H1 (cell line): ENCODE results near the gene TOMM6. TPM values are rescaled to one million over a fixed set of nuclear protein-coding genes. Genes with fewer than 3 reads are reported as not detected.

ENCODE experiments used
- CTCF ChIA-PET: fragments of 300-600 bp; sonication (Branson Sonifier 250); formaldehyde crosslinking; loops from one replicate; lab custom pipeline; 2021; ENCODE audit not compliant: partially characterized antibody; lab: Charles Lee
- POLR2A ChIA-PET: fragments of 300-600 bp; sonication (Branson Sonifier 250); formaldehyde crosslinking; loops from one replicate; lab custom pipeline; 2021; ENCODE audit warnings: inconsistent platforms; ENCODE audit not compliant: partially characterized antibody; lab: Charles Lee
- DNase-seq, 2 experiments: peaks; one replicate each; pipeline versions ENCODE4 v3.0.0 to v3.0.0-alpha.2; 2010 to 2022; ENCODE audit warnings: low spot score in 2 of 2, low read depth in 1 of 2, mixed read lengths in 1 of 2
- FAIRE-seq: peaks from 2 replicates; lab custom pipeline; 2011; peaks lifted over from hg19 to GRCh38; lab: Jason Lieb, UNC
- H2AFZ ChIP-seq: 2 replicates; pipeline ENCODE4 v1.8.1; 2012; ENCODE audit warnings: low read length, inconsistent platforms
- H2AK5ac ChIP-seq: 2 replicates; pipeline ENCODE4 v1.6.1; 2013; ENCODE audit warnings: low read depth, low read length
- H2BK120ac ChIP-seq: replicated peaks from 2 replicates; pipeline ENCODE3; 2013; ENCODE audit warnings: low read depth, low read length, inconsistent platforms
- H2BK12ac ChIP-seq: 2 replicates; pipeline ENCODE4 v1.6.1; 2013; ENCODE audit warnings: low read depth, low read length
- H2BK15ac ChIP-seq: 2 replicates; pipeline ENCODE4 v1.6.1; 2013; ENCODE audit warnings: low read length
- H2BK20ac ChIP-seq: 2 replicates; pipeline ENCODE4 v1.6.1; 2013; ENCODE audit warnings: low read length
- H2BK5ac ChIP-seq: 2 replicates; pipeline ENCODE4 v1.6.1; 2013; ENCODE audit warnings: low read depth, low read length
- H3K14ac ChIP-seq: 2 replicates; pipeline ENCODE4 v1.6.1; 2013; ENCODE audit warnings: inconsistent platforms; ENCODE audit not compliant: insufficient read length
- H3K18ac ChIP-seq: 2 replicates; pipeline ENCODE4 v1.6.1; 2013; ENCODE audit warnings: low read length; ENCODE audit errors: extremely low read depth
- H3K23ac ChIP-seq: 2 replicates; pipeline ENCODE4 v1.6.1; 2013; ENCODE audit warnings: inconsistent platforms; ENCODE audit not compliant: insufficient read length
- H3K23me2 ChIP-seq: 2 replicates; pipeline ENCODE4 v1.6.1; 2013; ENCODE audit warnings: low read depth, low read length
- H3K27ac ChIP-seq: 2 replicates; pipeline ENCODE4 v1.6.1; 2011; ENCODE audit warnings: low read depth, low read length, inconsistent platforms
- H3K27me3 ChIP-seq, 4 experiments: replicated peaks in 1 of 4; 1 replicate in 1 of 4; 2 replicates in 3 of 4; pipeline versions ENCODE4 v1.6.1 to v1.8.1; 2011 to 2013; ENCODE audit warnings: low read length in 3 of 4, mild to moderate bottlenecking in 3 of 4, inconsistent platforms in 2 of 4, mixed read lengths in 2 of 4, moderate library complexity in 1 of 4; ENCODE audit not compliant: control insufficient read depth in 3 of 4, insufficient read depth in 3 of 4; ENCODE audit errors: extremely low read depth in 1 of 4
- H3K36me3 ChIP-seq, 4 experiments: 2 replicates each; pipeline versions ENCODE4 v1.6.1 to v1.8.1; 2011 to 2013; ENCODE audit warnings: mild to moderate bottlenecking in 4 of 4, low read length in 3 of 4, moderate library complexity in 2 of 4, control low read depth in 1 of 4, inconsistent platforms in 1 of 4; ENCODE audit not compliant: insufficient read depth in 4 of 4, control insufficient read depth in 2 of 4
- H3K4ac ChIP-seq: replicated peaks from 2 replicates; pipeline ENCODE3; 2013; ENCODE audit warnings: low read length, low read depth, mixed read lengths, inconsistent platforms; ENCODE audit not compliant: insufficient read length
- H3K4me1 ChIP-seq, 4 experiments: replicated peaks in 1 of 4; 1 replicate in 1 of 4; 2 replicates in 3 of 4; pipeline versions ENCODE4 v1.6.1 to v1.8.1; 2011 to 2013; ENCODE audit warnings: low read length in 3 of 4, inconsistent platforms in 2 of 4, mixed read lengths in 1 of 4; ENCODE audit not compliant: insufficient read depth in 4 of 4, control insufficient read depth in 3 of 4
- H3K4me2 ChIP-seq, 2 experiments: 2 replicates each; pipeline versions ENCODE4 v1.6.1 to v1.8.1; 2011 to 2013; ENCODE audit warnings: low read depth in 2 of 2, low read length in 2 of 2, control low read depth in 1 of 2, inconsistent platforms in 1 of 2, mild to moderate bottlenecking in 1 of 2; ENCODE audit not compliant: insufficient read depth in 1 of 2
- H3K4me3 ChIP-seq, 4 experiments: fragments of 200-600, 300-600 bp in 1 of 4; sonication (generic), shearing (Covaris generic), sonication (Bioruptor Twin) in 1 of 4; 2 replicates each; pipeline versions ENCODE4 v1.5.1 to v1.8.1; 2011 to 2016; ENCODE audit warnings: low read length in 4 of 4, low read depth in 3 of 4, control low read depth in 2 of 4, inconsistent platforms in 2 of 4, mild to moderate bottlenecking in 2 of 4, mixed read lengths in 1 of 4, moderate library complexity in 1 of 4; ENCODE audit not compliant: insufficient read depth in 2 of 4; ENCODE audit errors: extremely low read depth in 1 of 4
- H3K56ac ChIP-seq: replicated peaks from 2 replicates; pipeline ENCODE3; 2013; ENCODE audit warnings: low read depth, mild to moderate bottlenecking, mixed read lengths, low read length, inconsistent platforms; ENCODE audit not compliant: insufficient read length
- H3K79me1 ChIP-seq: 2 replicates; pipeline ENCODE4 v1.6.1; 2013; ENCODE audit warnings: low read depth, low read length, control low read depth
- H3K79me2 ChIP-seq, 2 experiments: 2 replicates each; pipeline versions ENCODE4 v1.6.1 to v1.8.1; 2012 to 2013; ENCODE audit warnings: low read length in 2 of 2, mild to moderate bottlenecking in 2 of 2, inconsistent platforms in 1 of 2; ENCODE audit not compliant: insufficient read depth in 2 of 2, control insufficient read depth in 1 of 2
- H3K9ac ChIP-seq, 4 experiments: replicated peaks in 1 of 4; 1 replicate in 1 of 4; 2 replicates in 3 of 4; pipeline versions ENCODE4 v1.6.1 to v1.8.1; 2011 to 2013; ENCODE audit warnings: low read depth in 3 of 4, low read length in 3 of 4, control low read depth in 2 of 4, mild to moderate bottlenecking in 2 of 4, moderate library complexity in 2 of 4, inconsistent platforms in 1 of 4; ENCODE audit errors: extremely low read depth in 1 of 4
- H3K9me3 ChIP-seq, 2 experiments: 2 replicates each; pipeline versions ENCODE4 v1.6.1 to v1.8.1; 2012 to 2013; ENCODE audit warnings: mild to moderate bottlenecking in 2 of 2, moderate library complexity in 2 of 2, control low read depth in 1 of 2, inconsistent platforms in 1 of 2, low read depth in 1 of 2, low read length in 1 of 2, mixed read lengths in 1 of 2; ENCODE audit not compliant: insufficient read depth in 2 of 2
- H4K20me1 ChIP-seq, 2 experiments: replicated peaks in 1 of 2; 2 replicates each; pipeline versions ENCODE3 to v1.8.1; 2011 to 2013; ENCODE audit warnings: inconsistent platforms in 2 of 2, low read length in 2 of 2, mild to moderate bottlenecking in 1 of 2; ENCODE audit not compliant: insufficient read depth in 2 of 2, control insufficient read depth in 1 of 2
- H4K5ac ChIP-seq: 2 replicates; pipeline ENCODE4 v1.6.1; 2013; ENCODE audit warnings: low read length, low read depth, mixed read lengths, inconsistent platforms; ENCODE audit not compliant: insufficient read length
- H4K8ac ChIP-seq: 2 replicates; pipeline ENCODE4 v1.8.0; 2013; ENCODE audit warnings: mild to moderate bottlenecking, moderate library complexity, low read length, inconsistent platforms; ENCODE audit not compliant: insufficient read depth; ENCODE audit errors: extremely low read depth
- H4K91ac ChIP-seq: replicated peaks from 2 replicates; pipeline ENCODE3; 2013; ENCODE audit warnings: low read length, mixed read lengths, inconsistent platforms; ENCODE audit not compliant: insufficient read length
- ASH2L ChIP-seq: fragments of 200-600, 300-600 bp; sonication (generic); IDR thresholded peaks from one replicate; pipeline ENCODE4 v1.7.1; 2017; ENCODE audit warnings: low read length
- CREB1 ChIP-seq: IDR thresholded peaks from 2 replicates; pipeline ENCODE4 v1.6.1; 2012; ENCODE audit warnings: inconsistent platforms
- WGBS, 2 experiments: shearing (Covaris generic) in 1 of 2; methylation state at CpG; one replicate each; pipeline versions ENCODE4 v1.1.6 to v1.1.7; 2013 to 2015; ENCODE audit warnings: low lambda C conversion rate in 2 of 2, mixed read lengths in 2 of 2, inconsistent platforms in 1 of 2, low coverage in 1 of 2, missing lambda C conversion rate in 1 of 2; ENCODE audit not compliant: insufficient replicate concordance in 2 of 2, insufficient coverage in 1 of 2, insufficient read length in 1 of 2; ENCODE audit errors: extremely low coverage in 1 of 2, missing lambda C conversion rate in 1 of 2; 5-methylcytosine and 5-hydroxymethylcytosine counted together
- polyA plus RNA-seq, 7 experiments: library from polyadenylated mRNA; depleted of rRNA in 3 of 7; stranded (reverse) in 5 of 7; unstranded in 2 of 7; fragments of >200 nt in 5 of 7; fragments of 200-250 nt in 2 of 7; gene quantifications; 1 replicate in 5 of 7; 2 replicates in 1 of 7; 4 replicates in 1 of 7; pipeline versions ENCODE4 v1.2.1 to v1.2.3, GENCODE V29; 2011 to 2013; ENCODE audit warnings: missing spikeins in 2 of 7, mixed read lengths in 2 of 7
- total RNA-seq: library from RNA; stranded (reverse); fragmentation: NEBNext Ultra II Directional; extraction: Animal tissue kit (Norgen Biotek cat#: 25700); gene quantifications from 2 replicates; pipeline ENCODE4 v1.2.1, GENCODE V29; 2021

Gene TOMM6
- total and polyA plus RNA-seq, 2 of the 8 experiments (the other 6 are each of a cell fraction or from before 2014, with no cell fraction given), result 228 to 560 TPM

DNA sequence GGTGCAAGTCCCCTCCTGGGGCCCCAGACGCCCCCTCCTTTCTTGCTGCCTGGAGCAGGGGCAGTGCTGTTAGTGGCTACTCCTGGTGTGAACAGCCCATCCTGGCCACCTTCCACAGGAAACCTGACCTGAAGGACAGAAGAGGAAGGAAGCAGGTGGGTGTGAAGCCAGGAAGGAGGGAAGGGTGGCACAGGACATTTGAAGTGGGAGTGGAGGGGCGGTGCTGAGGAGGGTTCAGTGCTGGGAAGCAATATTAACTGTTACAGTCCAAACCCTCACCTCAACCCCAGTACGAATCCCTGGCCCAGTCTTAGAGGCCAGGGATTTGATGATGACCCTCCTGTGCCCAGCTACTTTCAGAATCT lies 6.1 kb upstream of the TOMM6 start:
- no peaks in the 10 kb centered on the region for H3K9me3 ChIP-seq
- peaks cover 14% of the 10 kb centered on the region for H3K23me2 ChIP-seq
- no peak overlapping the region for H4K91ac ChIP-seq
- H3K14ac ChIP-seq, result no peak overlapping the region
- no peak overlapping the region for H2AK5ac ChIP-seq
- ChIA-PET CTCF (interaction anchor here (0.6 to 1.9 kb wide), 11 partner anchors 18 to 360 kb away, joined by 3 to 11 read pairs (median 3); no protein-coding TSS in a partner anchor), POLR2A (interaction anchor here (0.8 kb wide), 1 partner anchor 158 kb away, joined by 3 read pairs; no protein-coding TSS in a partner anchor)
- DNase-seq, result peak in 1 of 2 experiments; percentile 46
- H3K79me1 ChIP-seq, result no peaks in the 10 kb centered on the region
- no peak overlapping the region for H3K27ac ChIP-seq
- no peak overlapping the region; the same call in 1 of the 2 replicates for H2BK15ac ChIP-seq
- WGBS, 2 experiments, result 86% methylated on average over 2 of the region's 3 CpGs; no CpG with 5 or more reads in 1 of the 2 experiments
- H4K5ac ChIP-seq, result no peak overlapping the region
- H2AFZ ChIP-seq, result no peak overlapping the region
- H2BK120ac ChIP-seq, result no peak overlapping the region
- H2BK20ac ChIP-seq, result no peak overlapping the region
- H3K4ac ChIP-seq, result no peak overlapping the region
- H4K8ac ChIP-seq, result no peak overlapping the region
- no peak for FAIRE-seq
- no peak overlapping the region for H2BK5ac ChIP-seq
- H2BK12ac ChIP-seq, result no peak overlapping the region
- H3K27me3 ChIP-seq, result peaks cover 2 to 39% (median 25%) of the 10 kb centered on the region in 4 experiments
- H3K79me2 ChIP-seq, result no peaks in the 10 kb centered on the region
- no peaks in the 10 kb centered on the region for H3K36me3 ChIP-seq
- peaks cover 0 to 8% of the 10 kb centered on the region in 2 experiments for H4K20me1 ChIP-seq
- H3K4me2 ChIP-seq, result peak overlapping the region; percentile 92 to 94
- no peak overlapping the region for H3K23ac ChIP-seq
- H3K56ac ChIP-seq, result no peak overlapping the region
- H3K9ac ChIP-seq, result no peak overlapping the region
- peak overlapping the region; percentile 33 to 85 (median 74); a peak in 5 of 8 replicates for H3K4me3 ChIP-seq
- H3K18ac ChIP-seq, result 0 out of 2 replicates have a peak overlapping the region, but pooled peaks have one; percentile 36
- peaks cover 4 to 10% (median 7%) of the 10 kb centered on the region in 4 experiments; a peak in 4 of 7 replicates for H3K4me1 ChIP-seq
- TF ChIP-seq CREB1, result no peak
- TF ChIP-seq ASH2L, result no peak
